K562 (cell line): ENCODE data around the gene GLIPR2.
"Not testable (repeated sequence)": the region's sequence is repeated elsewhere in the genome, so short reads cannot be mapped to it uniquely, and the experiment has no call there.

Source experiments
- ELK1 ChIP-seq: sonication (generic); formaldehyde crosslinking; IDR thresholded peaks from 2 replicates; pipeline ENCODE4 v1.8.1; 2022; ENCODE audit warnings: missing genetic modification reagents
- MAFK ChIP-seq: IDR thresholded peaks from 2 replicates; pipeline ENCODE4 v1.6.1; 2011; ENCODE audit warnings: low read length, improper control_type of control experiment
- SIX5 ChIP-seq, 2 experiments: IDR thresholded peaks; 2 replicates each; pipeline ENCODE4 v1.6.1; 2011; ENCODE audit warnings: low read length in 2 of 2, borderline replicate concordance in 1 of 2, low read depth in 1 of 2, mild to moderate bottlenecking in 1 of 2, moderate library complexity in 1 of 2; ENCODE audit not compliant: insufficient read depth in 1 of 2

DNA sequence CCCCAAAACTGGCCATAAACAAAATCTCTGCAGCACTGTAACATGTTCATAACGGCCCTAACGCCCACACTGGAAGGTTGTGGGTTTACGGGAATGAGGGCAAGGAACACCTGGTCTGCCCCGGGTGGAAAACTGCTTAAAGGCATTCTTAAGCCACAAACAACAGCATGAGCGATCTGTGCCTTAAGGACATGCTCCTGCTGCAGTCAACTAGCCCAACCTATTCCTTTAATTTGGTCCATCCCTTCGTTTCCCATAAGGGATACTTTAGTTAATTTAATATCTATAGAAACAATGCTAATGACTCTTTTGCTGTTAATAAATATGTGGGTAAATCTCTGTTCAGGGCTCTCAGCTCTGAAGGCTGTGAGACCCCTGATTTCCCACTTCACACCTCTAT, 43.7 kb downstream of the GLIPR2 start:
- not testable (repeated sequence) for TF ChIP-seq ELK1 (CRISPR knock-in tag); SIX5 (IDR thresholded peaks at IDR 0.05; ENCODE audit: borderline replicate concordance in 1 of 2, insufficient read depth in 1 of 2, low read depth in 1 of 2, low read length in 2 of 2); MAFK
